Vein endothelial cell (primary cell): ENCODE results near the gene OCIAD1. TPM values are rescaled to one million over a fixed set of nuclear protein-coding genes. Genes with fewer than 3 reads are reported as not detected.

Experiments used
- total RNA-seq: library from RNA; depleted of rRNA; stranded (reverse); fragments of >200 nt; gene quantifications from 2 replicates; pipeline ENCODE4 v1.2.3, GENCODE V29; 2012

Gene OCIAD1, protein sequence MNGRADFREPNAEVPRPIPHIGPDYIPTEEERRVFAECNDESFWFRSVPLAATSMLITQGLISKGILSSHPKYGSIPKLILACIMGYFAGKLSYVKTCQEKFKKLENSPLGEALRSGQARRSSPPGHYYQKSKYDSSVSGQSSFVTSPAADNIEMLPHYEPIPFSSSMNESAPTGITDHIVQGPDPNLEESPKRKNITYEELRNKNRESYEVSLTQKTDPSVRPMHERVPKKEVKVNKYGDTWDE
- 78.4 and 86.9 TPM in 2 replicates for total RNA-seq

GRCh38 chr4:48830706-48831531 is at the start of gene OCIAD1:
Gene OCIAD1, plus strand, starts transcription at chr4:48831088. Its CDS starts 1,537 bp downstream, at chr4:48832625.

GRCh38 chr4:48906206-48907173 is 75.6 kb downstream of the OCIAD1 start, which contains the start of gene OCIAD2:
Gene OCIAD2, minus strand, starts transcription at chr4:48906774. Its CDS starts 2,225 bp downstream, at chr4:48904549.

Other genes with a start within 250 kb of the OCIAD1 start
- 102 and 123 TPM in 2 replicates for gene FRYL, start 50.8 kb upstream of the OCIAD1 start, total RNA-seq
- gene OCIAD2, start 75.7 kb downstream of the OCIAD1 start, total RNA-seq, result 63.7 and 83.3 TPM in 2 replicates
- not detected in 2 replicates for gene CWH43, start 155.2 kb downstream of the OCIAD1 start, total RNA-seq